Fibroblast of lung (primary cell): ENCODE data around the gene DNMT3A. TPM values are rescaled to one million over a fixed set of nuclear protein-coding genes. Genes with fewer than 3 reads are reported as not detected.

Experiments used
- DNase-seq, 2 donors: peaks; one replicate each; pipeline versions ENCODE4 v3.0.0 to v3.0.0-alpha.2; 2010; ENCODE audit warnings: low read depth in 2 of 2
- H2AFZ ChIP-seq: 2 replicates; pipeline ENCODE4 v1.5.1; 2012; ENCODE audit warnings: low read length, control low read depth, inconsistent platforms
- H3K27ac ChIP-seq: 2 replicates; pipeline ENCODE4 v1.5.1; 2011; ENCODE audit warnings: low read length, control low read depth; ENCODE audit not compliant: insufficient read depth
- H3K27me3 ChIP-seq: 2 replicates; pipeline ENCODE4 v1.5.1; 2011; ENCODE audit warnings: mild to moderate bottlenecking, low read length; ENCODE audit not compliant: control insufficient read depth, insufficient read depth
- H3K36me3 ChIP-seq: 2 replicates; pipeline ENCODE4 v1.5.1; 2011; ENCODE audit warnings: low read length; ENCODE audit not compliant: control insufficient read depth, insufficient read depth
- H3K4me1 ChIP-seq: 2 replicates; pipeline ENCODE4 v1.5.1; 2011; ENCODE audit warnings: low read length; ENCODE audit not compliant: control insufficient read depth, insufficient read depth; ENCODE audit errors: extremely low read depth
- H3K4me2 ChIP-seq: 2 replicates; pipeline ENCODE4 v1.5.1; 2011; ENCODE audit warnings: low read length, control low read depth; ENCODE audit not compliant: insufficient read depth; ENCODE audit errors: extremely low read depth
- H3K4me3 ChIP-seq, 4 experiments: fragments of 200-600 bp in 1 of 4; sonication (generic) in 1 of 4; replicated peaks in 1 of 4; 2 replicates each; pipeline ENCODE4 v1.5.1; 2011 to 2016; ENCODE audit warnings: low read length in 4 of 4, low read depth in 3 of 4, mild to moderate bottlenecking in 3 of 4, control low read depth in 2 of 4, inconsistent platforms in 1 of 4, mixed read lengths in 1 of 4; ENCODE audit not compliant: insufficient read depth in 1 of 4; ENCODE audit errors: control extremely low read depth in 1 of 4
- H3K79me2 ChIP-seq: 2 replicates; pipeline ENCODE4 v1.5.1; 2012; ENCODE audit warnings: mild to moderate bottlenecking, low read length, inconsistent platforms; ENCODE audit not compliant: control insufficient read depth, insufficient read depth
- H3K9ac ChIP-seq: 2 replicates; pipeline ENCODE4 v1.5.1; 2011; ENCODE audit warnings: mild to moderate bottlenecking, low read length, control low read depth; ENCODE audit not compliant: insufficient read depth
- H3K9me3 ChIP-seq: 2 replicates; pipeline ENCODE4 v1.5.1; 2012; ENCODE audit warnings: low read depth, low read length; ENCODE audit not compliant: control insufficient read depth, insufficient read depth
- H4K20me1 ChIP-seq: 2 replicates; pipeline ENCODE4 v1.5.1; 2011; ENCODE audit warnings: low read length; ENCODE audit not compliant: control insufficient read depth, insufficient read depth; ENCODE audit errors: extremely low read depth
- EZH2 ChIP-seq: IDR thresholded peaks from 2 replicates; pipeline ENCODE4 v1.5.1; 2012; ENCODE audit warnings: low read length, control low read depth, mild to moderate bottlenecking; ENCODE audit errors: missing control alignments
- polyA plus RNA-seq, 2 donors: library from polyadenylated mRNA; depleted of rRNA in 1 of 2; stranded (reverse) in 1 of 2; unstranded in 1 of 2; fragments of >200 nt; gene quantifications; 2 replicates each; pipeline ENCODE4 v1.2.1, GENCODE V29; 2011 to 2012; ENCODE audit warnings: missing spikeins in 1 of 2
- total RNA-seq: library from RNA; depleted of rRNA; stranded (reverse); fragments of >200 nt; gene quantifications from 2 replicates; pipeline ENCODE4 v1.2.1, GENCODE V29; 2014
- TF ChIP-seq, protein P1 (sequence below), 2 donors: IDR thresholded peaks in 1 of 2; conservative IDR thresholded peaks in 1 of 2; 1 replicate in 1 of 2; 2 replicates in 1 of 2; pipeline ENCODE4 v1.5.1; 2011 to 2012; ENCODE audit warnings: low read length in 2 of 2, control low read depth in 1 of 2, inconsistent platforms in 1 of 2, low read depth in 1 of 2, mild to moderate bottlenecking in 1 of 2

DNMT3A gene
- total and polyA plus RNA-seq, 2 donors (not counting 1 experiment from before 2014, with no cell fraction given): 3.6 to 19.7 TPM

DNA sequence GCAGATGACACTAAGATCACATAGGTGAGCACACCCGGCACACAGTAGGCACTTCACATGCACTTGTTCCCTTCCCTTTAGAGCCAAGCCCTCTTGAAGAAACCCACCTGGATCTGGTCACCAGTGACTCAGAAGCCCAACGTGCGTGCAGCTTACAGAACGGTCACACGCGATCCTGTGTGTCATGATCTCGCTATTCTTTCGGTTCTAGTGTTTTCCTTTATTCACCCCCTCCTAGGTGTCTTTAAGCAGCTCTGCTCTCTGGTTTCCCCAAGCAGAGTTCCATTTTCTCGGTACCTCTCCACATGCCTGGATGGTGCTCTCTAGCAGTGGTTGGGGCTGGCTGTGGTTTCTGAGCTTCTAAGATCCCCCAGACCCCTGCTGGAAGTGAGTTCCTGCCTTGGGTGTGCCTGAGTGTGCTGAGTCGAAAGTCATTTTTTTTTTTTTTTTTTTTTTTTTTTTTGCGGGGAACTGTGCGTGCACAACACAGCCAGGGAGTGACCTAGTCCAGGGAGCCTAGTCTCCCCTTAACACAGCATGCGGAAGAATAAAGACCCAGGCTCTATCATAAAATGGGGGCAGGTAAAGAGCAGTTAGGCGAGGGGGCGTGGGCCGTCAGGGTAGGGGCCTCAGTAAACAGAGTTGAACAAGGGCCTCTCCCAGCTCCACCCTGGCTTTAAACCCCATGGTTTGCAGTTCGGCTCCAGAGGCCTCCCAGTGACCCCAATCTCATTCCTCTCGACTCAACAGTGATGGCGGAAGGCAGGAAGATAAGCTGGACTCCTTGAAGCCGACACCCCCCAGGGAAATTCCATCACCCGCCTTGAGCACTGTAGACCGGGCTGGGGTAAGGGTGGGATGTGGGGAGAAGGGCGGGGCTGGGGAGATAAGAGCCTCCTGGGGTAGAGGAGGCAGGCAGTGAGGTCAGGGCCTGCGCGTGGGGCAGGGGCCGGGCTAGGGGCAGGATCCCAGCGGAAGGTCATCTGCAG lies 29.8 kb upstream of the DNMT3A start:
- H4K20me1 ChIP-seq: no peaks in the 10 kb centered on the region
- H3K9me3 ChIP-seq: no peaks in the 10 kb centered on the region
- no peak overlapping the region for H3K9ac ChIP-seq
- no peaks in the 10 kb centered on the region for H3K36me3 ChIP-seq
- H3K79me2 ChIP-seq: no peaks in the 10 kb centered on the region
- no peak overlapping the region for H3K4me3 ChIP-seq
- no peak overlapping the region for H2AFZ ChIP-seq
- TF ChIP-seq, protein P1, sequence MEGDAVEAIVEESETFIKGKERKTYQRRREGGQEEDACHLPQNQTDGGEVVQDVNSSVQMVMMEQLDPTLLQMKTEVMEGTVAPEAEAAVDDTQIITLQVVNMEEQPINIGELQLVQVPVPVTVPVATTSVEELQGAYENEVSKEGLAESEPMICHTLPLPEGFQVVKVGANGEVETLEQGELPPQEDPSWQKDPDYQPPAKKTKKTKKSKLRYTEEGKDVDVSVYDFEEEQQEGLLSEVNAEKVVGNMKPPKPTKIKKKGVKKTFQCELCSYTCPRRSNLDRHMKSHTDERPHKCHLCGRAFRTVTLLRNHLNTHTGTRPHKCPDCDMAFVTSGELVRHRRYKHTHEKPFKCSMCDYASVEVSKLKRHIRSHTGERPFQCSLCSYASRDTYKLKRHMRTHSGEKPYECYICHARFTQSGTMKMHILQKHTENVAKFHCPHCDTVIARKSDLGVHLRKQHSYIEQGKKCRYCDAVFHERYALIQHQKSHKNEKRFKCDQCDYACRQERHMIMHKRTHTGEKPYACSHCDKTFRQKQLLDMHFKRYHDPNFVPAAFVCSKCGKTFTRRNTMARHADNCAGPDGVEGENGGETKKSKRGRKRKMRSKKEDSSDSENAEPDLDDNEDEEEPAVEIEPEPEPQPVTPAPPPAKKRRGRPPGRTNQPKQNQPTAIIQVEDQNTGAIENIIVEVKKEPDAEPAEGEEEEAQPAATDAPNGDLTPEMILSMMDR (conservative IDR thresholded peaks at IDR 0.05 in 1 of 2, IDR thresholded peaks at IDR 0.05 in 1 of 2; ENCODE audit: low read depth in 1 of 2, low read length in 2 of 2): no peak
- TF ChIP-seq EZH2: no peak
- H3K27me3 ChIP-seq: no peaks in the 10 kb centered on the region
- H3K27ac ChIP-seq: no peak overlapping the region
- H3K4me1 ChIP-seq: no peaks in the 10 kb centered on the region
- H3K4me2 ChIP-seq: no peak overlapping the region
- DNase-seq: no peak

DNA sequence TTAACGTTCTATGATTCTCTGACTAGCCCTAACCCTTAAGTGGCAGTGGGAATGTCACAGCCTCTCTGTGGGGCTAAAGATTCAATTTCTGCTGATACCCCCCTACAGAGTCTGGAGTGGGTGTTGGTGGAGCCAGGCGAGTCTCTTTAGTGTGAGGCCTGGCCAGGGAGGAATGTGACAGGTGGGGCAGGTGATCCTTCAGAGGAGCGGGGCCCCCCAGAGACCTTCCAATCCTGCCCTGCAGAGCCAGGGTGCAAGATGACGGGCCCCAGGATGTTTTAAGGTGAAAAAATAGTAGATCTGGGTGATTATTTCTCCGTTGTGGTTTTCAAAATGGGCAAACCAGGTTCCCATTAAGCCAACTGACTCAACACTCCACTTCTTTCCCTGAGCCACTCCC lies 28.2 kb upstream of the DNMT3A start:
- H4K20me1 ChIP-seq: no peaks in the 10 kb centered on the region
- H3K36me3 ChIP-seq: no peaks in the 10 kb centered on the region
- H3K9ac ChIP-seq: no peak overlapping the region
- H3K4me3 ChIP-seq: no peak overlapping the region
- no peak overlapping the region for H3K4me2 ChIP-seq
- no peak overlapping the region for H2AFZ ChIP-seq
- no peaks in the 10 kb centered on the region for H3K9me3 ChIP-seq
- H3K27me3 ChIP-seq: no peaks in the 10 kb centered on the region
- H3K4me1 ChIP-seq: no peaks in the 10 kb centered on the region
- DNase-seq: no peak
- H3K79me2 ChIP-seq: no peaks in the 10 kb centered on the region
- TF ChIP-seq, protein P1 (conservative IDR thresholded peaks at IDR 0.05 in 1 of 2, IDR thresholded peaks at IDR 0.05 in 1 of 2; ENCODE audit: low read depth in 1 of 2, low read length in 2 of 2): no peak
- no peak for TF ChIP-seq EZH2
- H3K27ac ChIP-seq: no peak overlapping the region

DNA sequence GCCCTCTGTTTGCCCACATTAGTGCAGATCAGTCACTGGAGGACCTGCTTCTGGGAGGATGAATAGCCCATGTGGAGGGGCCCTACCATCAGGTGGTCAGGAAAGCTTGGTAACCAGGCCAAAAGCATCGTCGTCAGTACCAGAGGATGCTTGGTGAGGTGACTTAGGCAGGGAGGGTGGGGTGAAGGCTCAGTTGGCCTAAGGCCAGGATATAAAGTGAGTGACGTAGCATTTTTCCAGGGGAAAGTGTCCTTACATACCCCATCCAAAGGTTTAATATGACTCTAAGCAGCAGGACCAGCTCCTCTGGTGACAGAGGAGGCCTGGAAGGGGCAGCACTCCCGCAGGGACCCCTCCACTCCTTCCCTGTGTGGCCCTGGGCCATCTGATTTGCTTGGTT lies 27.7 kb upstream of the DNMT3A start:
- Histone ChIP-seq H3K36me3 (no peaks in the 10 kb centered on the region), H3K9me3 (no peaks in the 10 kb centered on the region), H2AFZ (no peak overlapping the region), H3K4me3 (no peak overlapping the region), H3K27ac (no peak overlapping the region), H3K79me2 (no peaks in the 10 kb centered on the region), H3K4me2 (no peak overlapping the region), H4K20me1 (no peaks in the 10 kb centered on the region), H3K9ac (no peak overlapping the region), H3K4me1 (no peaks in the 10 kb centered on the region), H3K27me3 (no peaks in the 10 kb centered on the region)
- DNase-seq: no peak
- no peak for TF ChIP-seq EZH2
- TF ChIP-seq, protein P1 (conservative IDR thresholded peaks at IDR 0.05 in 1 of 2, IDR thresholded peaks at IDR 0.05 in 1 of 2; ENCODE audit: low read depth in 1 of 2, low read length in 2 of 2): no peak
